NCI-H1417 (cell line): ENCODE results near the gene NT5C1B.

ENCODE experiments used
- DNase-seq, 3 experiments: peaks; one replicate each; lab custom pipeline; 2025; lab: John Stamatoyannopoulos, UW

Gene NT5C1B

GRCh38 chr2:18516112-18516511 is 73.3 kb downstream of the NT5C1B start:
- DNase-seq, result no peak

GRCh38 chr2:18514526-18515461 is 74.6 kb downstream of the NT5C1B start:
- DNase-seq, result no peak
